IPS-18a (cell line): Measurements from ENCODE around the gene SUPT16H.
"Not testable (repeated sequence)": the region's sequence is repeated elsewhere in the genome, so short reads cannot be mapped to it uniquely, and the experiment has no call there.

Source experiments
- H3K27ac ChIP-seq: one replicate; pipeline ENCODE4 v1.5.1; 2013; ENCODE audit warnings: low read length
- H3K27me3 ChIP-seq: one replicate; pipeline ENCODE4 v1.6.1; 2013; ENCODE audit warnings: mild to moderate bottlenecking, low read length; ENCODE audit not compliant: control insufficient read depth, insufficient read depth
- H3K36me3 ChIP-seq: one replicate; pipeline ENCODE4 v1.6.1; 2013; ENCODE audit warnings: low read depth, low read length; ENCODE audit not compliant: control insufficient read depth
- H3K4me1 ChIP-seq: one replicate; pipeline ENCODE4 v1.6.1; 2013; ENCODE audit warnings: low read depth, low read length; ENCODE audit not compliant: control insufficient read depth
- H3K4me3 ChIP-seq: one replicate; pipeline ENCODE4 v1.5.1; 2013; ENCODE audit warnings: low read length
- H3K9ac ChIP-seq: one replicate; pipeline ENCODE4 v1.6.1; 2013; ENCODE audit warnings: mild to moderate bottlenecking, low read length, moderate library complexity
- H3K9me3 ChIP-seq: one replicate; pipeline ENCODE4 v1.6.1; 2013; ENCODE audit warnings: low read depth, low read length; ENCODE audit not compliant: control insufficient read depth

SUPT16H gene

GRCh38 chr14:21313512-21313911 is 70.3 kb downstream of the SUPT16H start:
- no peak overlapping the region for H3K27ac ChIP-seq
- peaks cover 7% of the 10 kb centered on the region for H3K4me1 ChIP-seq
- no peaks in the 10 kb centered on the region for H3K9me3 ChIP-seq
- no peak overlapping the region for H3K9ac ChIP-seq
- no peaks in the 10 kb centered on the region for H3K27me3 ChIP-seq
- H3K4me3 ChIP-seq, result no peak overlapping the region
- no peaks in the 10 kb centered on the region for H3K36me3 ChIP-seq

DNA sequence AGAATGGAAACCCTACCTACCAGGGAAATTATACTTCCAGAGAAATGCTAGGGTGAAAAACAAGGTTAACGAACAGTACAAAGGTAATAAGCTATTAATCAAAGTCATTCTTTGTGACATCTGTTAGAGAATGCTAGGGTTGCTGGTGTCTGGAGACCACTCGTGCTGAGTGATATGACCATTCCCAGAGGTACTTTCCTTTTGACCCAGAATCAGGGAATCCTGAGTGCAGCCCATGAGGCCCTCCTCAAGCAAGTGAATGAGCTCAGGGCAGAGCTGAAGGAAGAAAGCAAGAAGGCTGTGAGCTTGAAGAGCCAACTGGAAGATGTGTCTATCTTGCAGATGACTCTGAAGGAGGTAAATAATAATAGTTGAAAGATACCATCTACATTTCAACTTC is 72.2 kb downstream of the SUPT16H start:
- Histone ChIP-seq H3K4me1 (peaks cover 21% of the 10 kb centered on the region), H3K4me3 (no peak overlapping the region), H3K27ac (no peak overlapping the region), H3K9ac (no peak overlapping the region), H3K36me3 (no peaks in the 10 kb centered on the region), H3K9me3 (no peaks in the 10 kb centered on the region), H3K27me3 (no peaks in the 10 kb centered on the region)

- H3K27me3 ChIP-seq, result no peaks in the 10 kb centered on the region
- H3K9ac ChIP-seq, result no peak overlapping the region
- H3K27ac ChIP-seq, result no peak overlapping the region
- peaks cover 21% of the 10 kb centered on the region for H3K4me1 ChIP-seq
- no peaks in the 10 kb centered on the region for H3K9me3 ChIP-seq
- no peak overlapping the region for H3K4me3 ChIP-seq
- H3K36me3 ChIP-seq, result no peaks in the 10 kb centered on the region
Measured at GRCh38 chr14:21309956-21310355, 73.9 kb downstream of the SUPT16H start.

DNA sequence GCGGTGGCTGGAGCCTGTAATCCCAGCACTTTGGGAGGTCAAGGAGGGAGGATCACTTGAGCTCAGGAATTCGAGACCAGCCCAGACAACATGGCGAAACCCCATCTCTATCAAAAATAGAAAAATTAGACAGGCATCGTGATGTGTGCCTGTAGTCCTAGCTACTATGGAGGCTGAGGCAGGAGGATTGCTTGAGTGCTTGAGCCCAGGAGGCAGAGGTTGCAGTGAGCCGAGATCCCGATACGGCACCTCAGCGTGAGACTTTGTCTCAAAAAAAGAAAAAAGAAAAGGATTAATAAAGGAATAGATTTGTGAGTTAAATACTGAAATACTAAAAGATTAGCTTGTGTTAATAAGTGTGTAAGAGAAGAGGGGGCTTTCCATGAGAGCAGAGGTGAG is 74.6 kb downstream of the SUPT16H start:
- Histone ChIP-seq H3K27me3 (no peaks in the 10 kb centered on the region), H3K4me1 (peaks cover 21% of the 10 kb centered on the region), H3K4me3 (peak overlapping the region; percentile 44), H3K9ac (peak overlapping the region; percentile 89), H3K36me3 (no peaks in the 10 kb centered on the region), H3K9me3 (no peaks in the 10 kb centered on the region), H3K27ac (peak overlapping the region; percentile 99)

- Histone ChIP-seq H3K4me1 (peaks cover 21% of the 10 kb centered on the region), H3K4me3 (peak overlapping the region; percentile 66), H3K36me3 (no peaks in the 10 kb centered on the region), H3K27ac (peak overlapping the region; percentile 99), H3K9ac (peak overlapping the region; percentile 90), H3K9me3 (no peaks in the 10 kb centered on the region), H3K27me3 (no peaks in the 10 kb centered on the region)
Measured at GRCh38 chr14:21308479-21309237, 75.2 kb downstream of the SUPT16H start.

- H3K9me3 ChIP-seq, result no peaks in the 10 kb centered on the region
- H3K36me3 ChIP-seq, result no peaks in the 10 kb centered on the region
- peak overlapping the region; percentile 97 for H3K27ac ChIP-seq
- H3K9ac ChIP-seq, result peak overlapping the region; percentile 90
- peaks cover 21% of the 10 kb centered on the region for H3K4me1 ChIP-seq
- H3K27me3 ChIP-seq, result no peaks in the 10 kb centered on the region
- peak overlapping the region; percentile 66 for H3K4me3 ChIP-seq
Measured at GRCh38 chr14:21308132-21308478, 75.7 kb downstream of the SUPT16H start.

- Histone ChIP-seq H3K9ac (peak overlapping the region; percentile 90), H3K9me3 (no peaks in the 10 kb centered on the region), H3K4me3 (peak overlapping the region; percentile 66), H3K36me3 (no peaks in the 10 kb centered on the region), H3K27me3 (no peaks in the 10 kb centered on the region), H3K4me1 (peaks cover 21% of the 10 kb centered on the region), H3K27ac (peak overlapping the region; percentile 97)
Measured at GRCh38 chr14:21307637-21308036, 76.2 kb downstream of the SUPT16H start.

- not testable (repeated sequence) for H3K4me3 ChIP-seq, H3K27ac ChIP-seq, H3K4me1 ChIP-seq, H3K36me3 ChIP-seq, H3K9ac ChIP-seq, H3K27me3 ChIP-seq, H3K9me3 ChIP-seq
Measured at GRCh38 chr14:21302836-21303140, 81.0 kb downstream of the SUPT16H start.

- H3K27ac ChIP-seq, result no peak overlapping the region
- H3K9me3 ChIP-seq, result no peaks in the 10 kb centered on the region
- no peaks in the 10 kb centered on the region for H3K27me3 ChIP-seq
- peaks cover under 1% of the 10 kb centered on the region for H3K4me1 ChIP-seq
- no peaks in the 10 kb centered on the region for H3K36me3 ChIP-seq
- no peak overlapping the region for H3K9ac ChIP-seq
- no peak overlapping the region for H3K4me3 ChIP-seq
Measured at GRCh38 chr14:21302013-21302835, 81.6 kb downstream of the SUPT16H start.
